Naive thymus-derived CD4-positive, alpha-beta T cell (primary cell): ENCODE measurements around the gene STAC3. TPM values are rescaled to one million over a fixed set of nuclear protein-coding genes. Genes with fewer than 3 reads are reported as not detected.

ENCODE experiments used
- ATAC-seq: fragments of 150-1000 bp; cut with Tn5 transposase; 2 replicates; pipeline ENCODE4 v1.10.0; 2021; ENCODE audit warnings: mild to moderate bottlenecking, moderate library complexity
- CTCF ChIA-PET: fragments of 350-600 bp; sonication (Branson Sonifier 250); formaldehyde crosslinking; loops from one replicate; lab custom pipeline; 2021; ENCODE audit warnings: antibody characterized with exemption; lab: Charles Lee
- POLR2A ChIA-PET: fragments of 350-600 bp; sonication (Branson Sonifier 250); formaldehyde crosslinking; loops from one replicate; lab custom pipeline; 2021; ENCODE audit warnings: antibody characterized with exemption, inconsistent platforms; lab: Charles Lee
- DNase-seq, 9 donors: peaks; one replicate each; pipeline versions ENCODE4 v3.0.0 to v3.0.0-alpha.2; 2020 to 2022; ENCODE audit warnings: mixed read lengths in 1 of 9
- H3K27ac ChIP-seq: one replicate; pipeline ENCODE4 v1.7.0; 2013; ENCODE audit warnings: mild to moderate bottlenecking, low read depth, low read length, moderate library complexity
- H3K27me3 ChIP-seq, 2 donors: one replicate each; pipeline ENCODE4 v1.7.0; 2013; ENCODE audit warnings: low read length in 2 of 2, mild to moderate bottlenecking in 2 of 2, moderate library complexity in 2 of 2; ENCODE audit not compliant: control insufficient read depth in 2 of 2, insufficient read depth in 2 of 2
- H3K36me3 ChIP-seq, 3 experiments: 1 replicate in 2 of 3; 2 replicates in 1 of 3; pipeline ENCODE4 v1.7.0; 2013; ENCODE audit warnings: low read length in 3 of 3, mild to moderate bottlenecking in 3 of 3, moderate library complexity in 1 of 3; ENCODE audit not compliant: insufficient read depth in 3 of 3, control insufficient read depth in 2 of 3
- H3K4me1 ChIP-seq, 2 donors: one replicate each; pipeline ENCODE4 v1.7.0; 2013; ENCODE audit warnings: low read length in 2 of 2, mild to moderate bottlenecking in 2 of 2, moderate library complexity in 1 of 2; ENCODE audit not compliant: control insufficient read depth in 2 of 2, insufficient read depth in 2 of 2
- H3K4me3 ChIP-seq: 2 replicates; pipeline ENCODE4 v1.7.0; 2013; ENCODE audit warnings: mild to moderate bottlenecking, low read length
- H3K9me3 ChIP-seq, 3 experiments: 1 replicate in 2 of 3; 2 replicates in 1 of 3; pipeline ENCODE4 v1.7.0; 2013; ENCODE audit warnings: low read length in 3 of 3; ENCODE audit not compliant: control insufficient read depth in 2 of 3
- H3K27ac Mint-ChIP-seq, 9 donors: one replicate each; pipeline ENCODE4 v1.8.0; 2020 to 2022; ENCODE audit warnings: mixed read lengths in 9 of 9, mild to moderate bottlenecking in 8 of 9, moderate library complexity in 5 of 9, inconsistent platforms in 2 of 9
- H3K27me3 Mint-ChIP-seq, 5 donors: one replicate each; pipeline ENCODE4 v1.8.0; 2021 to 2022; ENCODE audit warnings: mixed read lengths in 5 of 5, mild to moderate bottlenecking in 1 of 5
- H3K36me3 Mint-ChIP-seq, 5 donors: one replicate each; pipeline ENCODE4 v1.8.0; 2020 to 2022; ENCODE audit warnings: mixed read lengths in 5 of 5, mild to moderate bottlenecking in 3 of 5, inconsistent platforms in 1 of 5
- H3K4me1 Mint-ChIP-seq, 7 donors: one replicate each; pipeline ENCODE4 v1.8.0; 2020 to 2022; ENCODE audit warnings: mixed read lengths in 7 of 7, mild to moderate bottlenecking in 3 of 7, inconsistent platforms in 1 of 7
- H3K4me3 Mint-ChIP-seq, 10 donors: one replicate each; pipeline ENCODE4 v1.8.0; 2020 to 2022; ENCODE audit warnings: mild to moderate bottlenecking in 10 of 10, mixed read lengths in 10 of 10, moderate library complexity in 6 of 10, inconsistent platforms in 2 of 10
- H3K9me3 Mint-ChIP-seq, 11 donors: one replicate each; pipeline ENCODE4 v1.8.0; 2020 to 2022; ENCODE audit warnings: mixed read lengths in 11 of 11, mild to moderate bottlenecking in 4 of 11, inconsistent platforms in 1 of 11, moderate library complexity in 1 of 11
- intact Hi-C, 2 donors: fragments of 100-400 bp; cut with micrococcal nuclease; formaldehyde crosslinking; loops; one replicate each; pipeline ENCODE4 v1.15.1; 2023
- polyA plus RNA-seq, 2 donors: library from polyadenylated mRNA; unstranded; fragments of 300-500 nt; fragmentation: Illumina TruSeq; gene quantifications; one replicate each; pipeline ENCODE4 v1.2.3, GENCODE V29; 2021
- total RNA-seq, 6 experiments: library from RNA in 5 of 6; stranded (reverse) in 5 of 6; gene quantifications; 1 replicate in 5 of 6; 2 replicates in 1 of 6; pipeline ENCODE4 v1.2.3 and lab custom pipeline; 2021 to 2026

The STAC3 gene
- total and polyA plus RNA-seq, 7 experiments from 2014 or later, result 2.5 to 7.3 (median 5.6) TPM; not detected in 2

DNA sequence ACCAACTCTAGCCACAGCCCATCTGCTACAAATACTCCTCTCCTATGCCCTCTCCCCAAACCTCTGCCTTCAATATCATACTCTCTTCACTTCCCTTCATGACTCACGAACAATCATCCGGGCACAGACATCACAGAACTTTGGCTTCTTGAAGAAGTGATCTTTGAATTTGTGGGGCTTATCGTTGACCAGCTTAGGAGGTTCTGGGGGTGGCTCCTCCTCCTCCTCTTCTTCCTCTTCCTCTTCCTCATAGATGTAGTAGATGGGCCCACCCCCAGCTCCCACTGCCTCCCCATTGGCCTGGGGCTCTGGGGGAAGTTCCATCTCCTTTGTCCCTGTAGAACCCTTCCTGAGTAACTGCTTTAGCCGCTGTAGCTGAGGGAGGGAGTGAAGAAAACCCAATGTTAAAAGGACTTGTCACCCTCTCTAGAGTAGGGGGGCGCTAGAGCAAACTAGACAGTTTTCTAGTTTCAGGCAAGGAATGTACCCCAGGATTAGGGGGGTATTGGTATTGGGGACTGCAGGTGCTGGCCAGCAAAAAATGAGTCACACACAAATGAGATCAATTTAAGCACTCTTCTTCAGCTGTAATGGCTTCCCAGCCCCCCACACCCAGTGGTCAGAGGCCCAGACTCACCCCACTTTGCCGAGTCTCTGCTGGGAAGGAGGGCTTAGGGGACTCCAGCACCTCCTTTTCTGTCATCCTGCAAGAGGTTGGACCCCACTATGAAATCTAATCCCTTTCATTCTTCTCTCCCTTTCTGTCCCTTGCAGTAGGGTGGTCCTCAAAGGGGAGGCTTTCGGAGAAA is 1.8 kb downstream of the STAC3 start:
- no peaks in the 10 kb centered on the region for H3K9me3 ChIP-seq
- no peaks in the 10 kb centered on the region for H3K4me1 ChIP-seq
- no peak overlapping the region for H3K4me3 ChIP-seq
- no peak for DNase-seq
- intact Hi-C loops, result loop anchor here in 1 of 2 donors (10.0 kb wide), 1 partner anchor 376 kb away; no protein-coding TSS in a partner anchor
- H3K27me3 Mint-ChIP-seq, result peaks cover 0 to 13% (median 5%) of the 10 kb centered on the region in 5 donors
- ATAC-seq, result peak; percentile 72
- H3K4me1 Mint-ChIP-seq, result peaks cover 2 to 11% (median 7%) of the 10 kb centered on the region in 7 donors
- H3K9me3 Mint-ChIP-seq, result peaks cover 0 to 2% (median 0%) of the 10 kb centered on the region in 11 donors
- H3K36me3 ChIP-seq, result no peaks in the 10 kb centered on the region
- H3K27ac ChIP-seq, result no peak overlapping the region
- H3K4me3 Mint-ChIP-seq, result peak overlapping the region in 1 of 10 donors; percentile 60
- H3K27me3 ChIP-seq, result no peaks in the 10 kb centered on the region
- ChIA-PET POLR2A (interaction anchor here (0.6 kb wide), 1 partner anchor 369 kb away, joined by 3 read pairs; no protein-coding TSS in a partner anchor), CTCF (interaction anchor here (1.3 to 1.5 kb wide), 2 partner anchors 20 to 35 kb away, joined by 3 to 4 read pairs; partner anchors contain the start of gene SHMT2)
- peaks cover 0 to 13% (median 4%) of the 10 kb centered on the region in 5 donors for H3K36me3 Mint-ChIP-seq
- H3K27ac Mint-ChIP-seq, result peak overlapping the region in 1 of 9 donors; percentile 27

DNA sequence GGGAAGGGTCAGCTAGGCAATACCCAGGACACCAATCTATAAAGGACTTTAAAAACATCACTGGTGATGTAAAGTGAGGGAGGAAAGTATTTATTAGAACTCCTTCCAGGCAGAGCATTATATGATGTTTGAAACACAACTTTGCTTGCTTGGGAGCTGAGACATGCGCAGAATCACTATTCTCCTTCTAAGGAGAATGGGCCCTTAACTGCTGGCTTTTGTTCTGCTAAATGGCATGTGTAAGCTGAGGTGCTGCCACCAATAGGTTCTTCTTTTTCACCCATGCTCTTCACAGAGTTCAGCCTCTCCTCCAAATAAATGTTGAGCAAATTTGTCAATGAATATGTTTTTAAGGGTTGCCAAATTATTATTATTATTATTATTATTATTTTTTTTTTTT is 3.9 kb downstream of the STAC3 start:
- ATAC-seq (no peak), DNase-seq (no peak)
- Mint-ChIP-seq H3K27me3 (peaks cover 13 to 27% (median 18%) of the 10 kb centered on the region in 5 donors), H3K4me3 (no peak overlapping the region), H3K27ac (no peak overlapping the region), H3K4me1 (peaks cover 17 to 27% (median 22%) of the 10 kb centered on the region in 7 donors), H3K9me3 (peaks cover 0 to 2% (median 0%) of the 10 kb centered on the region in 11 donors), H3K36me3 (peaks cover 0 to 5% (median 4%) of the 10 kb centered on the region in 5 donors)
- Histone ChIP-seq H3K9me3 (no peaks in the 10 kb centered on the region), H3K36me3 (no peaks in the 10 kb centered on the region), H3K4me1 (peaks cover 14 to 20% of the 10 kb centered on the region in 2 donors), H3K4me3 (no peak overlapping the region), H3K27me3 (peaks cover 1 to 4% of the 10 kb centered on the region in 2 donors), H3K27ac (no peak overlapping the region)
- ChIA-PET CTCF (interaction anchor here (0.6 to 11.8 kb wide), 3 partner anchors 33 to 268 kb away, joined by 3 to 156 read pairs (median 5); partner anchors contain the start of gene NXPH4), POLR2A (no interaction called here)
- intact Hi-C loops, result loop anchor here in 1 of 2 donors (10.0 kb wide), 1 partner anchor 378 kb away; no protein-coding TSS in a partner anchor

DNA sequence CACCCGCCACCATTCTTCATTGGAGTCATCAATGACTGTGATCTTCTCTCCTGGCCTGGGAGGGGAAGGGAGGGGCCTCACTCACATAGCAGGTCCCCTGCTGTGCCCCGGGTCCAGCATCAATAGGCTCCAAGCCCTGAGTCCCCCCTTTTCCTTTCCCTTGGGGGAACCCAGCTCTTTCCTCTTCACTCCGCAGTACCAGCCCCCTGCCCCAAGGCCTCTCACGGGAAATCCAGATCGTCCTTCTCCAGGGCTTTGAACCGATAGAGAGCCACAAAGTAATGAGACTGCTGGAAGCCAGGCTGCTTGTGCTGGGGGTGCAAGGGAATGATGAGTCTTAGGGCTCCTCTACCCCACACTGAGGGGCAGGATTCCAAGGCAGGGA is 6.7 kb downstream of the STAC3 start:
- intact Hi-C loops, result loop anchor here (5.0 to 10.0 kb wide), 6 partner anchors 132 to 380 kb away; partner anchors contain the start of genes NAB2 (in 1 of the 2), NEMP1 (in 1 of the 2), STAT6 (in 1 of the 2) and ZBTB39 (in 1 of the 2)
- ChIA-PET POLR2A (interaction anchor here (7.7 kb wide), 1 partner anchor 17 kb away, joined by 79 read pairs; the partner anchor contains the start of gene SHMT2), CTCF (interaction anchor here (0.6 to 11.8 kb wide), 7 partner anchors 17 to 275 kb away, joined by 3 to 156 read pairs (median 4); partner anchors contain the start of genes NXPH4 and SHMT2)
- peak overlapping the region in 8 of 10 donors; percentile 47 to 97 (median 80) for H3K4me3 Mint-ChIP-seq
- ATAC-seq, result no peak
- H3K27me3 Mint-ChIP-seq, result peaks cover 30 to 48% (median 36%) of the 10 kb centered on the region in 5 donors
- H3K27ac ChIP-seq, result no peak overlapping the region
- peaks cover 0 to 5% (median 4%) of the 10 kb centered on the region in 5 donors for H3K36me3 Mint-ChIP-seq
- H3K9me3 Mint-ChIP-seq, result peaks cover 0 to 2% (median 0%) of the 10 kb centered on the region in 11 donors
- no peaks in the 10 kb centered on the region for H3K36me3 ChIP-seq
- no peak overlapping the region for H3K27ac Mint-ChIP-seq
- no peak for DNase-seq
- peaks cover 37 to 53% (median 46%) of the 10 kb centered on the region in 7 donors for H3K4me1 Mint-ChIP-seq
- no peak overlapping the region for H3K4me3 ChIP-seq
- peaks cover 7 to 11% of the 10 kb centered on the region in 2 donors for H3K27me3 ChIP-seq
- peaks cover 36 to 42% of the 10 kb centered on the region in 2 donors for H3K4me1 ChIP-seq
- no peaks in the 10 kb centered on the region for H3K9me3 ChIP-seq

DNA sequence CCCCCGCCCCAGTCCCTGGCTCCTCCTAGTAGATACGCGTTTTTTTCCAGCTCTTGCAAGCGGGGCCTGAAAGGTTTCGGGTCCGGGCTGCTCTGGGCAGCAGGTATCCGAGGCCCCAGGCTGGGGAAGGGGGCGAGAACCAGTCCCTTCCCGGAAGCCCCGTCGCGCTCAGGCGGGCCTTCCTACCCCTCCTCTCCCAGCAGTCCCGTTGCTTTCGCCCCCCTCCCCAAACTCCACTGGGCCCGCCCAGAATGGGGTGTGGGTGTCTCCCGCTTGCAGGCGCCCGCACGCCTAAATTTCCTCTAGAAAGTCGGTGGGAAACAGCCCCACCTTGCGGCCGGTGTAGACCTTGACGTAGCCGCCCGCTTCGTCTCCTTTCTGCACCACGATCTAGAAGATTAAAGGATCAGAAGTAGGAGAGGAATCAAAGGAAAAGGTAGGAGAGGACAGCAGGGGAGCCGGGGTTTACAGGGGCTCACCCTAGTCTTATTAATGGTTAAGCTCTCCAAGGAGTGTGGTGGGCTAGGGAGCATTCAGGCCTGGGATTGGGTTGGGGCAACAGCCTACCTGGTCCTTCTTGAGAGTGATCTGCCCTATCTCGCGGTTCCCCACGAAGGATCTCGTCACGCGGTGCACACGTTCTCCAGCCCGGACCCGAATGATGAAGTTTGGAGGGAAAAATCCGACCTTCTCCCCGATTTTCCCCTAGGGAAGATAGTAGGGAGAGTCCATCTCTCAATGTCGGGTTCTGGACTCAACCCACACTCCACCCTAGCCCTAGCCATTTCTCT is 7.3 kb downstream of the STAC3 start:
- ATAC-seq (peak; percentile 50), DNase-seq (peak; percentile 58 to 86 (median 78))
- Histone ChIP-seq H3K4me1 (peaks cover 40 to 48% of the 10 kb centered on the region in 2 donors), H3K27ac (no peak overlapping the region), H3K27me3 (peaks cover 7 to 14% of the 10 kb centered on the region in 2 donors), H3K4me3 (peak overlapping the region; percentile 55), H3K9me3 (no peaks in the 10 kb centered on the region), H3K36me3 (no peaks in the 10 kb centered on the region)
- Mint-ChIP-seq H3K9me3 (peaks cover 0 to under 1% (median 0%) of the 10 kb centered on the region in 11 donors), H3K4me1 (peaks cover 39 to 54% (median 44%) of the 10 kb centered on the region in 7 donors), H3K27me3 (peaks cover 31 to 51% (median 38%) of the 10 kb centered on the region in 5 donors), H3K4me3 (peak overlapping the region; percentile 65 to 99 (median 81)), H3K36me3 (peaks cover 0 to 5% (median 4%) of the 10 kb centered on the region in 5 donors), H3K27ac (peak overlapping the region in 4 of 9 donors; percentile 39 to 81 (median 68))
- ChIA-PET POLR2A (interaction anchor here (0.9 to 7.7 kb wide), 4 partner anchors 17 to 30 kb away, joined by 3 to 79 read pairs (median 12); partner anchors contain the start of gene SHMT2), CTCF (interaction anchor here (1.0 to 11.8 kb wide), 9 partner anchors 9 to 233 kb away, joined by 3 to 156 read pairs (median 4); partner anchors contain the start of genes NXPH4 and SHMT2)
- intact Hi-C loops, result loop anchor here (1.0 to 10.0 kb wide), 8 partner anchors 29 to 381 kb away; partner anchors contain the start of genes NAB2 (in 1 of the 2), NEMP1 (in 1 of the 2), STAT6 (in 1 of the 2) and ZBTB39 (in 1 of the 2)

DNA sequence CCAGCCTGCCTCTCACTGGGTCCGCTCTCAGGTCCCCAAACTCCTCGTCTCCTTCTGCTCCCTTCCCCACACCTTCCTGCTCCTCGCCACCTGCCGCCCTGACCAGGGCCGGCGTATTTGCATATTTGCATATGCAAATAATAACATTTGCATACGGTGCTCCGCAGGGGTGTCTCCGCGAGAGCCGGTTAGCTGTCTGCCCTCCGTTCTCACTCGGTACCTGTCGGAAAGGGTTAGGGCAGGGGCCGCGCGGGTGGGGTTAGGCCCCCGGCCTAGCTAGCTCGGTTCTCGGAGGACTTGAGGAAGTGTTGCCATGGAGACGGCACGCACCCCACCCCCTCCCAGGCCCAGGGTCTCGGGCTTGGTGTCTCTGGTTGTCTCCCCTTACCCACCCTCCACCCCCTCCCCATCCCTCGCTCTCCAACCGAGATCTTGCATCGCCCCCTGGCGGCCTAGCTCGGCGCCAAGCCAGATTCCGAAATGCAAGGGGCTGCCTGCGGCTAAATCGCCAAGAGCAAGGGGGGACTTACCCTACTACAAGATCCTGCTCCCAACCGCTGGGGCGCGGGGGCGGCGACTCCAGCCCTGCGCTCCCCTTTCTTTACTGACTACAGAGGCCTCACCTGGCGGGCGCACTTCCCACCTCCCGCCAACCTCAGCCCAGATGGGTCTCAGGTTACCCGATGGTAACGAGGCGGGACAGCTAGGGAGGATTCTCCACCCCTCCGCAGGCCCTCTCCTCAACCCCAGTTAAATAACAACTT is 8.1 kb downstream of the STAC3 start:
- Mint-ChIP-seq H3K27ac (peak overlapping the region in 3 of 9 donors; percentile 18 to 63 (median 62)), H3K27me3 (peaks cover 33 to 57% (median 43%) of the 10 kb centered on the region in 5 donors), H3K9me3 (no peaks in the 10 kb centered on the region), H3K36me3 (peaks cover 0 to 5% (median 4%) of the 10 kb centered on the region in 5 donors), H3K4me3 (peak overlapping the region; percentile 70 to 99 (median 80)), H3K4me1 (peaks cover 42 to 60% (median 45%) of the 10 kb centered on the region in 7 donors)
- Histone ChIP-seq H3K27ac (no peak overlapping the region), H3K36me3 (no peaks in the 10 kb centered on the region), H3K4me3 (peak overlapping the region; percentile 55), H3K27me3 (peaks cover 7 to 18% of the 10 kb centered on the region in 2 donors), H3K4me1 (peaks cover 45 to 55% of the 10 kb centered on the region in 2 donors), H3K9me3 (no peaks in the 10 kb centered on the region)
- intact Hi-C loops, result loop anchor here (1.0 to 10.0 kb wide), 8 partner anchors 29 to 382 kb away; partner anchors contain the start of genes NAB2 (in 1 of the 2), NEMP1 (in 1 of the 2), STAT6 (in 1 of the 2) and ZBTB39 (in 1 of the 2)
- DNase-seq (peak in 8 of 9 donors; percentile 49 to 79 (median 60)), ATAC-seq (no peak)
- ChIA-PET CTCF (interaction anchor here (0.6 to 11.8 kb wide), 12 partner anchors 8 to 486 kb away, joined by 3 to 156 read pairs (median 4); partner anchors contain the start of genes NXPH4, SHMT2 and STAC3), POLR2A (interaction anchor here (0.7 to 7.7 kb wide), 7 partner anchors 8 to 29 kb away, joined by 3 to 79 read pairs (median 3); partner anchors contain the start of genes SHMT2 and STAC3)
